GM19395 (cell line): ENCODE measurements around the gene SCRN1.

Experiments used
- ATAC-seq: cut with Tn5 transposase; IDR thresholded peaks from one replicate; pipeline ENCODE4 v1.9.1; 2021; ENCODE audit warnings: mild to moderate bottlenecking, moderate library complexity; ENCODE audit not compliant: unreplicated experiment

Gene SCRN1

GRCh38 chr7:29929018-29929807 lies 60.4 kb downstream of the SCRN1 start:
- ATAC-seq = no peak

- ATAC-seq = no peak
Measured at GRCh38 chr7:29926741-29927140, 62.9 kb downstream of the SCRN1 start.

- ATAC-seq = no peak
Measured at GRCh38 chr7:29926216-29926615, 63.4 kb downstream of the SCRN1 start.

- ATAC-seq = no peak
Measured at GRCh38 chr7:29924684-29925083, 64.9 kb downstream of the SCRN1 start.

- no peak for ATAC-seq
Measured at GRCh38 chr7:29924006-29924405, 65.6 kb downstream of the SCRN1 start.

GRCh38 chr7:29922921-29923700 lies 66.5 kb downstream of the SCRN1 start:
- ATAC-seq = no peak

- peak; percentile 90 for ATAC-seq
Measured at GRCh38 chr7:29921404-29922010, 68.1 kb downstream of the SCRN1 start.

GRCh38 chr7:29920491-29920890 lies 69.1 kb downstream of the SCRN1 start:
- ATAC-seq = no peak

GRCh38 chr7:29919790-29920189 lies 69.8 kb downstream of the SCRN1 start:
- no peak for ATAC-seq

GRCh38 chr7:29918850-29919249 lies 70.8 kb downstream of the SCRN1 start:
- no peak for ATAC-seq

- no peak for ATAC-seq
Measured at GRCh38 chr7:29917641-29918040, 72.0 kb downstream of the SCRN1 start.

- ATAC-seq = no peak
Measured at GRCh38 chr7:29915481-29916215, 74.0 kb downstream of the SCRN1 start.

- no peak for ATAC-seq
Measured at GRCh38 chr7:29914180-29914579, 75.4 kb downstream of the SCRN1 start.

GRCh38 chr7:29906200-29907022 lies 83.2 kb downstream of the SCRN1 start:
- no peak for ATAC-seq

- no peak for ATAC-seq
Measured at GRCh38 chr7:29900745-29901144, 88.9 kb downstream of the SCRN1 start.

GRCh38 chr7:29898301-29898700 lies 91.3 kb downstream of the SCRN1 start:
- no peak for ATAC-seq

- no peak for ATAC-seq
Measured at GRCh38 chr7:29896685-29897411, 92.8 kb downstream of the SCRN1 start.

GRCh38 chr7:29895559-29895958 lies 94.0 kb downstream of the SCRN1 start:
- no peak for ATAC-seq

- ATAC-seq = no peak
Measured at GRCh38 chr7:29894256-29894655, 95.3 kb downstream of the SCRN1 start.
